DMS53 (cell line): Measurements from ENCODE around the gene APBB2.
"Not testable (repeated sequence)": the region's sequence is repeated elsewhere in the genome, so short reads cannot be mapped to it uniquely, and the experiment has no call there.

Experiments
- DNase-seq: peaks from one replicate; lab custom pipeline; 2025; lab: John Stamatoyannopoulos, UW

Gene APBB2

GRCh38 chr4:40938337-40938736 is 276.0 kb downstream of the APBB2 start:
- DNase-seq, result no peak

DNA sequence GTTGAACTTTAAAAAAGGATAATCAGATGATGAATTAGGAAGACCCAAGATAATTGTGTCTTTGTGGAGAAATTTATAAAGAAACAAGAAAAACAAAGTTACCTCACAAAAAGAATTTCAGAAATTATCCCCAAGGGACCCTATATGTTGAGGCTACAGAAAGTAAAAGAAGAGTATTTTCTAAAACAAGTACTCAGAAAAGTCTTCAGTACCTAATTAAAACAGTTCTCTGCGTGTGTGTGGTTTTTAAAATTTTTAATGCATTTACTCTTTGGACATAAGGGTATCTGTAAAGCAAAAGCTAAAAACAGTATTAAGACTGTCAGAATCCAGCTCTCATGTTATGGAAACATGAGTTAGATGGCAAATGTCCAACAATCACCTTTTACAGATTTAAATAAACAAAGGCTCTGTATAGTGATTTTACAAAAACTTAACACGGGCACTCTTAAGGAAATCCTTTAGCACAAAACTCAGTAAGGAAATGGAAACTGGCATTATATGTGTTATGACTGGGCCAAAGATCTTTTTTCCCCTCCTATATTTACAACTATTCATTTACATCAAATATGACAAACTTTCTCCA is 277.1 kb downstream of the APBB2 start:
- DNase-seq, result no peak

GRCh38 chr4:40934676-40935075 is 279.7 kb downstream of the APBB2 start:
- DNase-seq, result no peak

DNA sequence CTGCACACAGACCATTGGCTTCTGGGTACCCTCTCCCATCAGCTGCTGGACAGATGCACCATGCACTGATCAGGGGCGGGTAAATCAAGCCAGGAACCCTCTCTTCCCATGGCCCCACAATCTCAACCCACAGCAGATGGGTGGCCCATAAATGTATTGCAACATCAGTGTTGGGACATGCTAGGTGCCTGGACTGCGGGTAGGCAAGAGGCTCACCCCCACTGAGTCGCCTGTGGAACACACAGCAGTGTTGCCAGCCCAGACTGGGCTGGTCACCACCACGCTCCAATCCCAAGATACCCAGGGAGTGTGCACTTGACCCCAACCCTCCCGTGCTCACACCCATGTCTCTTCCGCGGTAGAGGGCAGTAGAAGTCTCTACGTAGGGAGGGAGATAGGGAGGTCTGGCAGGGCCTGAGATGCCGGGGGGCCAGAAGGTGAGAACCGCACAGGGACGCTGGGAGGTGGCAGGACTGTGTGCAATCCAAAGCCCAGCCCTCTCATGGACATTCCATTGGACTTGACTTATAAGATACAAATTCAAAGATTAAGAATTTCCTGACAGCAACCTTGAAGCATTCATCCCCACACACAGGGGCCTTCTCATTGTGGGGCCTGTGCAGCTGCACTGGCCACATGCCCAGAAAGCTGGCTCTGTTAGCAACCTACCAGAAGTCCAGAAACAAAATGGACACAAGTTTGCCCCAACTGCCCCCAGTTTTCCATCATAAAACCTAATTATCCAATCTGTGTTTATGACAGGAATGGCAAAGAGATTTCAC is 280.9 kb downstream of the APBB2 start:
- no peak for DNase-seq

- no peak for DNase-seq
Measured at GRCh38 chr4:40931841-40932240, 282.5 kb downstream of the APBB2 start.

DNA sequence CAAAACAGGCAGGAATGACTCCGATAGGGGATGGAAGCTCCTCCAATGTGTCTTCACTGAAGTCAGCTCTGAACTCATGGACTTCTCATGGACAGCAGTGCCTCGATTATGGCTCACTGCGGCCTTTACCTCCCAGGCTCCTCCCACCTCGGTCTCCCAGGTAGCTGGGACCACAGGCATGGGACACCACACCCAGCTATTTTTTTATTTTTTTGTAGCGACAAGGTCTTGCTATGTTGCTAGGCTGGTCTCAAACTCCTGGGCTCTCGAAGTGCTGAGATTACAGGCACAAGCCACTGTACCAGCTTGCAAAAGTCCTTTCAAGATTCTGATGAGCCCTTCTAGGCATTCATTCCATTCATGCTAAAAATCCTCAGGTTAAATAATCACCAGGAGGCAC is 283.1 kb downstream of the APBB2 start:
- no peak for DNase-seq

- DNase-seq, result no peak
Measured at GRCh38 chr4:40927074-40927473, 287.3 kb downstream of the APBB2 start.

- no peak for DNase-seq
Measured at GRCh38 chr4:40924793-40925117, 289.6 kb downstream of the APBB2 start.

DNA sequence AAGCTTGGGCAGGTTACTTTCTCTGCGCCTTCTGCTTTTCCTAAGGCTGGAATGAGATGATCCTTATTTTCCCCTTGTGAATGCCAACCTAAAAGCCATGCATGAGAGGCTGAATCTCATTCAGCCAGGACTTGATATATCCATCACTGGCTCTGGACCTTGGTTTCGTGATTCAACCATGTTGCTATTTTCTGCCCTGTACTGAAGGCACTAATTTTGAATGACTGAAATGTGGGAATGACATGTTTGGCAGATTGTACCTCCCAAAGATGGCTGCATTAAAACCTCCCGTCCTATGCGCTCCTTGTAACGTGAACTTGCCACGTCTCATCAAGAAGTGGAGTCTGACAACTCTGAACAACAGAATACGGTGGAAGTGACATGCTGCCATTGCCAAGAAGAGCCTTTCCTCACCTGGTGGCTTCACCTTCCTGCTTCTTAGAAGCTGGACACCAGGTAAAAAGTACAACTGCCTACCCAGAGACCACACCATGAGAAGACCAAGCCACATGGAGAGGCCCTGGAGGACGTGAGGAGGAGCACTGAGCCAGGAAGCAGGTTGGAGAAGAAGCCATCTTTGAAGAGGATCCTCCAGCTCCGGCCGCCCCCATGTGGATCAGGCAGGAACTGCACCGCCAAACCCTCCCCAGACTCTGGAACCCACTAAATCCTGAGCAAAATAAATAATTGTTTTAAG is 290.1 kb downstream of the APBB2 start:
- peak; percentile 84 for DNase-seq

- DNase-seq, result peak; percentile 21
Measured at GRCh38 chr4:40923316-40924095, 290.8 kb downstream of the APBB2 start.

DNA sequence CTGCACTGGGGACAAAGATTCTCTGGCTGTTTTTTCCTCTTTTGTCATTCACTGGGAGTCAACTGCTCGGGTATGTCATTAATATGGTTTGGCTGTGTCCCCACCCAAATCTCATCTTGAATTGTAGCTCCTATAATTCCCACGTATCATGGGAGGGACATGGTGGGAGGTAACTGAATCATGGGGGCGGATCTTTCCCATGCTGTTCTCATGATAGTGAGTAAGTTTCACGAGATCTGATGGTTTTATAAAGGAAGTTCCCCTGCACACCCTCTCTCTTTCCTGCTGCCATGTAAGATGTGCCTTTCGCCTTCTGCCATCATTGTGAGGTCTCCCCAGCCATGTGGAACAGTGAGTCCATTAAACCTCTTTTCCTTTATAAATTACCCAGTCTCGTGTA is 294.4 kb downstream of the APBB2 start:
- DNase-seq, result not testable (repeated sequence)

- DNase-seq, result peak; percentile 10
Measured at GRCh38 chr4:40918330-40918729, 296.0 kb downstream of the APBB2 start.

DNA sequence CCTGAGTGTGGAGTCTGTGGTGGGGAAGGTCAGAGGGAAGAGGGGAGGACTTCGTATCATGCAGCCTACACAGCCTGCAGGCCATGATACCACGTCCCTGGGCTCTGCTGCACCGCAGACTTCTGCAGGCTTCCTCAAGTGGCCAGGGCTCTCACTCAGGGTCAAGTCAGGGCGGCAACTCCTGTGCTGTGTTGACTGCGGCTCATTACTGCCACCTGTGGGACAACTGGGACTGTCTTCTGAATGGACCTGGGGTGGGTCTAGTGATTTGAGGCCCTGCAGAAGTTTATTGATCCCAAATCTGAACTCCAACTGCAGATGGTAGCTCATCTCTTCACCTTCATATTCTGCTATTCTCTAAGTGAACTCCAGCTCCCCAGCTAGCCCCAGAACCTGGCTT is 297.5 kb downstream of the APBB2 start:
- DNase-seq, result peak; percentile 68

DNA sequence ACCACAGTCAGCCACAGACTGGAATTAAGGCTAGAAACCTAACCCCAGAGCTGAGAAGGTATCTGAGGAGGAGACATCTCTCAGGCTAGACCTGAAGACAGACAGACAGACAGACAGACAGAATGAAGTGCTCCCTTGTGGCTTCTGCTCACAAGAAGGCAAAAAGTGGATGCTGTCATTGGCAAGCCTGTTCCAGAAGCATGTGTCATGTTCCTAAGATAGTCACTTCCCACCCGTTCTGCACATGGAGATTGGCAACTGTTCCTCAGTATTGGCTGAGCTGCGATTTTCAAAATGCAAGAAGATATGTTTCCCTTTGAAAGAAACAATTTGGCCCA is 298.2 kb downstream of the APBB2 start:
- no peak for DNase-seq

- DNase-seq, result no peak
Measured at GRCh38 chr4:40915318-40916217, 298.8 kb downstream of the APBB2 start.

DNA sequence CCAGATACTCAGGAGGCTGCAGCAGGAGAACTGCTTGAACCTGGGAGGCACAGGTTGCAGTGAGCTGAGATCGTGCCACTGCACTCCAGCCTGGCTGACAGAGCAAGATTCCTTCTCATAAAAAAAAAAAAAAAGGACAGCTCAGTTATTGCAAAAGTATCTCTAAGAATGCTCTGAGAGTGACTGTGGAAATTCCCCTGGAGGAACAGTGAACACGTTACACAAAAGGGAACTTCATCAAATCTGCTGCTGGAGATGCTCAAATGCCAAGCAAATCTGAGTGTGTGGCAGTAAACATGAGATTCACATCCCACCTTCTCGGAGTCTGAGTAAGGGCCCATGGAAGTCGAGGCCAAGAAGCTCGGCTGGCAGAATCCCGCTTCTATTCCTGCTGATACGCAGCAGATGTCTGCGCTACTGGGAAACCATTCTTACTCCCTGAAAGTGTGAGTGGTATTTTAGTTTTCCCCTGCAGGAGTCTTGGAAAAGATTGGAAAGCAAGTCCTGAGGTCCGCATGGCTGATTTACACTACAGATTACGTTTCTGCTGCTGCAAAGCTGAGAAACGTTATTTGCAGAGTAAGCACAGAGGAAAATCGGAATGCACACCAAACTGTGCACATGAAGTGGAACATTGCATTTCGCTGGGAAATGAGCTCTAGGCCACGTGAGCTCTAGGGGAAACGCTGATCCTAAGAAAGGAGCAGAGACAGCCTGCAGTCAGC is 301.7 kb downstream of the APBB2 start:
- no peak for DNase-seq

GRCh38 chr4:40910706-40911105 is 303.6 kb downstream of the APBB2 start:
- DNase-seq, result no peak

- DNase-seq, result peak; percentile 25
Measured at GRCh38 chr4:40909363-40909876, 304.9 kb downstream of the APBB2 start.

DNA sequence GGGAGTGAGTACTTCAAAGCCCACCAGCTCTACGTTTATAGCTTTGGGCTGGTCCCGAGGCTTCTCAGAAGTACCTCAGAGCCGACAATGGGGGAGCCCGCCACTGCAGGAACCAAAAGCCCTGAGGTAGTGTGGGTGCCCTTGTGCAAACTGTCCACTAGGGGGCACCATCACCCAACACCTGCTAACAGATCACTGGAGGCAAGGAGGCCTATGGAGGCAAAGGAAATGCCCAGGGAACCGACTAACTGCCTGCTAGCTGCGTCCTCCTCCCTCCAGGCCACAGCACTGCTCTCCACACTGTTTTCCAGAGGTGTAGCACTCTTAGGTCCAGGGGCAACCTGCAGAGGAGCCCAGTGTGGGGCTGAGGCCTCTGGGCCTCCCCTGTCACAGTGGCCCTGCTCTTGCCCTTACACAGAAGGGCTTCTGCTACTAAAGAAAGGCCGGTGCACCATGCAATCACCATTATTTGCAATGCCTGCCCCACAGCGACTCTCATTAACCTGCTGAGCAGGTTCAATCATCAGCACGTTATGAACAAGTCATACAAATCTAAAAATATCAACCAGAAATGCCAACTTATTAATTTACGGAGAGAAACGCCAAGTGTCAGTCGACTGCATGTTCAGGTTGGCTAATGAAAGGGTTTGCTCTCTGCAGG is 305.5 kb downstream of the APBB2 start:
- peak; percentile 94 for DNase-seq

DNA sequence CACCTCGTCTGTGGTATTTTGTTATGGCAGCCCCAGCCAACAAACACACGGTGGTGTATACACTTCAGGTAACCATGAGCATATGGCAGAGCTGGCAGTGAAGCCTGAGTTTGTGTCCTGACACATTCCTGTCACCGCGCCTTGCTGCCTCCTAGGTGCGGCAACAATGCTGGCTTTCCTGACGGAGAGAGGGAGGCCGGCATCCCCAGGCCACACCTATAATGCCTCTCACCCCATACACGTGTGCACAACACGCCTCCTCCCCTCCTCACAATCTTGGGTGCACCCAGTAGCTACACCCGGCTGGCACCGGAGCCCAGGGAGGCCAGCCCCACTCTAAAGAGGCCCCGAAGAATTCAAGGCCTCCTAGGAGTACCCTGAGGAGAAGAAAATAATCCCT is 306.0 kb downstream of the APBB2 start:
- peak; percentile 80 for DNase-seq
